ENCODE data around the gene HOMER2.

HOMER2 gene

DNA sequence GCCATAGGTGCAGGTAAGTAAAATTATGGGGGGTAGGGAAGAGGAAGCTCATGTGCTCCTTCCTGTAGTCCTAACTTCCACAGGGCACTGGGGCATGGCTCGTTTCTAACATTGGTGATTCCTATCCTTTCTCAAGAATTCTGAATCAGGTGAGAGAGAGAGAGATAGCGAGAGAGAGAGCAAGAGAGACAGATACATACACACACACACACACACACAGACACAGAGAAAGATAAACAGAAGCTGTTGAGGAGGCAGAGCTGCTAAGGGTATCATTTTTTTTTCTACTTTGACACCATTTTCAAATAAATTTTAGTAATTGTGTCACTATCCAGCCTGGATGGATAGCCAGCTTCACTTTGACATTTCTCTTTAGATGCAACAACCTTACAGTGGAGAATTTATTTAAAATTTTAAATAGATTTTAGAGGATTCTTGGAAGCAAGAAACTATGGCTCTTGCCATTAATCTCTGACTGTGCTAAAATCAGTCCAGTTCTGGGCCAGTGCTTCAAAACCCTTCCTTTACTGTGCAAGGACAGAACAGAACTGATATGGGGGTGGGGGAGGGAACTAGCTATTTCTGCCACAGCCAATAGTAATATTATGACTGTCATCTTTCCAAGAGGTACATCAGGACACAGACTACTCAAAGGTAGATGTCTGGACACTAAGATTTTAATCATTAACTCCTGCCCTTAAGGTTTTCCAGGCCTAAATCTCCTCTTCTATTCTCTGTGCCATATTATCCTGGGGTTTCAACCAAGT is 18.9 kb upstream of the HOMER2 start:
- TF ChIP-seq GATA3 (IDR thresholded peaks at IDR 0.05; ENCODE audit: low read depth, low read length) (no peak), GATA2 (IDR thresholded peaks at IDR 0.05; ENCODE audit: low read depth, low read length) (no peak)

DNA sequence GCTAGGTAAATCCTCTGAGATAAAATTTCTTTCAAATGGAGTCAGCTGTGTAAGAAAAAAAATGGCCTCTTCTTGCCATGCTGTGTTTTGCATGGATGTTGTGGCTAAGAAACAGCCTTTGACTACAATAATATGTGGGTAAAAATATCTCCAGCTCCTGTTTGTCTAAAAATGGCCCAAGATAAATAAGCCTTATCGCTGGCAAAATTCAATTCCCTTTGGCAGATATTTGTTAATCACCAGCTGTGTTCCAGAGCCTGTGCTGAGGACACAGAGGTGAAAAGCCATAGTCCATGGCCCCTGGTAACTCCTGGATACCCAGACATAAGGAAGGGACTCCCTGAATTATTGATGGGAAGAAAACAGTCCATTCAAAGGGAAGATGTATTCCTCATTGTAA is 18.2 kb upstream of the HOMER2 start:
- TF ChIP-seq GATA2 (IDR thresholded peaks at IDR 0.05; ENCODE audit: low read depth, low read length), result peak; percentile 55; the same call in 1 of the 2 replicates
- TF ChIP-seq GATA3 (IDR thresholded peaks at IDR 0.05; ENCODE audit: low read depth, low read length), result no peak

DNA sequence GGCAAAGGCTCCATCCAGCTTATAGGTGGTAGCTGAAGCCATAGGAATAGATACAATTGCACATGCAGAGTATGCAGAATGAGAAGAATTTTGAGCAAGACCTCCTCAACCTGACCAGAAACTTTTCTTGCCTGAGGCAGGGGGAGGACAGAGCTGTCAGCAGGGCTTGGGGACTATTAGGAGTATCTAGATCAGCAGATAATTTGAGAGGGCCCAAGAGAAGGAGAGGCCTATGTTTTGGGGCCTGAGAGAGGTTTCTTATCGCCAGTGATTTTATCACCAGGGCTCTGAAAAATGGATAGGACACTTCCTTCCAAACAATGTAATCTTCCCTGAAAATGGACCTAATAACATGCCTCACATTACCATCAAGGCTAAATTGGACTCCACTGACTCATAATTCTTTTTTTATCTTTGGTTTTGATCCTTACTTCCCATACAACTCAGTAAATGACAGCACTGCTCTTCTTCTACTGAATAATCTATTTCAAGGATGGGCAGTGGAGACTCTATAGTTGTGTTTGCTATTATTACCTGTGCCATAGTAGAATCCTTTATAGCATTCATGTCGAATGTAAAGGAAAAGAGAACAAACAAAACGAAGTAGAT is 17.7 kb upstream of the HOMER2 start:
- peak; percentile 96 for TF ChIP-seq GATA2 (IDR thresholded peaks at IDR 0.05; ENCODE audit: low read depth, low read length)
- TF ChIP-seq GATA3 (IDR thresholded peaks at IDR 0.05; ENCODE audit: low read depth, low read length), result peak; percentile 89; the same call in 1 of the 2 replicates

DNA sequence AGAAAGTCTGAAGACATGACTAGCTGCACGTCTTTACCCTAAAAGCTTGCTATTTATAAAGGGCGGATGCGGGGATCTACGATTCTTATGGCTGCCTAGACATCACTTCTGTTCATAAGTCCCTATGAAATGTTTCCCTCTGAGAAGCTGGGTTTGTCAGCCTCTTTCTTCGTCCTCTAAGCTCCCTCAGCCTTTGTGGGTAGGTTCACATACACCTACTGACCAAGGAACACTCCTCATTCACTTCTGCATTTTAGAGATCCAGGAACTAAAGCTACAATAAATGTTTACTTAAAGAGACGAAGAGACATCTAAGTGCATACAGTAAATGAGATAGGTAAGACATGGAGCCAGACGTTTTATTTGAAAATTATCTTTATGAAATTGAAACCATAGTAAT is 16.8 kb upstream of the HOMER2 start:
- no peak for TF ChIP-seq GATA3 (IDR thresholded peaks at IDR 0.05; ENCODE audit: low read depth, low read length)
- TF ChIP-seq GATA2 (IDR thresholded peaks at IDR 0.05; ENCODE audit: low read depth, low read length), result no peak

DNA sequence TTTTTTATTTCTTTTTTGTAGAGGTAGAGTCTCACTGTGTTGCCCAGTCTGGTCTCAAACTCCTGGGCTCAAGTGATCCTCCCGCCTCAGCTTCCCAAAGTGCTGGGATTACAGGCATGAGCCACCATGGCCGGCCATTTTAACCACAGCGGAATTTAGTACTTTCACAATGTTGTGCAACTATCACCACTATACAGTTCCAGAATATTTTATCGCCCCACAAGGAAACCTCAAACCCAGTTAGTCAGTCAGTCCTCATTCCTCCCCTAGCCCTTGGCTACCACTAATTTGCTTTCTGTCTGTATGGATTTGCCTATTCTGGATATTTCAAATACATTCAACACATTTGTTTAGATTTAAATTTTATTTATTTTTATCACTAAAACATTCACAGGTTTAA is 15.5 kb upstream of the HOMER2 start:
- TF ChIP-seq GATA3 (IDR thresholded peaks at IDR 0.05; ENCODE audit: low read depth, low read length), result no peak
- TF ChIP-seq GATA2 (IDR thresholded peaks at IDR 0.05; ENCODE audit: low read depth, low read length), result no peak

DNA sequence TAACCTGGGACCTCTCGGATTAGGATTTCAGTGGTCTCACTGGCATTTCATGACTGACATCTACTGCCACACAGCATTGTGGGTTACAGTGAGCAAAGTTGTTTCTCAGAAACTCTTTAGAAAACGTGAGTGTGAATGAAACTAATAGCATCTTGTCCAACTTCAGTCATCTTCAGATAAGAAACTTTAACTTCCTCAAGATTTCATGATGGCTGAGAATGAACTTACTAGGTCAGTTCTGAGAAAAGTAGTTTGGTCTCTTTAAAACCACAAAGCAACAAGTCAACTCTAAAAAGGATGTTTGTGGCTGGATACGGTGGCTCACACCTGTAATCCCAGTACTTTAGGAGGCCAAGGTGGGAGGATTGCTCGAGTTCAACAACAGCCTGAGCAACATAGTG is 14.2 kb upstream of the HOMER2 start:
- TF ChIP-seq GATA2 (IDR thresholded peaks at IDR 0.05; ENCODE audit: low read depth, low read length) (no peak), GATA3 (IDR thresholded peaks at IDR 0.05; ENCODE audit: low read depth, low read length) (no peak)

DNA sequence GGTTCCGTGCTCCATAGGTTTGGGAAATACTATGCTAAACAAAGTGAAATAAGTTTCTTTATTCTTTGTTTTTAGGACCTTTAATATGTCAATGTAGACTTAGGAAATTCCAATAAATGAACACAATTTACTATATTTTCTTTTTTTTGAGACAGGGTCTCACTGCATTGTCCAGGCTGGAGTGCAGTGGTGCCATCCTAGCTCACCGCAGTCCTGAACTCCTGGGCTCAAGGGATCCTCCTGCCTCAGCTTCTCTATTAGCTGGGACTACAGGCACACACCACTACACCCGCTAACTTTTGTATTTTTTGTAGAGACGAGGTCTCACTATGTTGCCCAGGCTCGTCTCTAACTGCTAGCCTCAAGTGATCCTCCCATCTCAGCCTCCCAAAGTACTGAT is 12.4 kb upstream of the HOMER2 start:
- TF ChIP-seq GATA2 (IDR thresholded peaks at IDR 0.05; ENCODE audit: low read depth, low read length) (no peak), GATA3 (IDR thresholded peaks at IDR 0.05; ENCODE audit: low read depth, low read length) (no peak)

DNA sequence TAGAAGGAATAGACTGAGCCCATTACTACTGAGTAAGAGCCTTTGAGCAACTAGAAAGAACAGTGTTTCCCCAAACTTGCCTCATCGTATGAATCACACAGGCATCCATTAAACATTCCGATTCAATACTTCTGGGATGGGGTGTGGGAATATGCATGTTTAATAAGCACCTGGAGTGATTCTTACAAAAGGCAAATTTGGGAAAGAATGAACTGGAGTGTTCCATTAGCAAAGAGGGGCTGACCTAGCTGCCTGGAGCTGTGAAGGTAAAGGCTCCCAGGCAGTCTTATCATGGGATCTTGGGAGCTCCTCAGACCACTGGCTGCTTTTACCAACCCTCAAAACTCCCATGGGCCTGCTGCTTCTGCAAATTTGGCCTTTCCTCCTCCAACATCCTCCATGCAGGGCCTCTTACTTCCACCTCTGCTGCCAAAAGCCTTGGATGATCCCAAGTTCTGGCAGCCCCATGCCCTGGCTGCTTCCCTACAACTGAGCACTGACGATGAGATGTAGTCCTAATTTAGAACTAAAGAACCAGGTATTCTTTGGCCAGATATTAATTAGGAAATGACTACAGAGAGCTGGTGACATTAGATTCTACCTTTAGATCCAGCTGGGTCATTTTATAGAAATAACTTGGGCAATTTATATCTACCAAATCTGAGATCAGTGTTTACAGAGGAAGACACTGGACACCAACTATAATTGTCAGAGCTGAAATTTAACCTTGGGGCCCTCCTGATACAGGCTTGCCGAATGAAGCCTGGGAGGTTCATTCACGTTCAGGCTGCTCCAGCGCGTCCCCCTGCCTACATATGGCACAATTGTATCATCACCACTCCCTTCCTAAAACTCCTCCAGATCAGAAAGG is 11.2 kb upstream of the HOMER2 start:
- no peak for TF ChIP-seq GATA3 (IDR thresholded peaks at IDR 0.05; ENCODE audit: low read depth, low read length)

DNA sequence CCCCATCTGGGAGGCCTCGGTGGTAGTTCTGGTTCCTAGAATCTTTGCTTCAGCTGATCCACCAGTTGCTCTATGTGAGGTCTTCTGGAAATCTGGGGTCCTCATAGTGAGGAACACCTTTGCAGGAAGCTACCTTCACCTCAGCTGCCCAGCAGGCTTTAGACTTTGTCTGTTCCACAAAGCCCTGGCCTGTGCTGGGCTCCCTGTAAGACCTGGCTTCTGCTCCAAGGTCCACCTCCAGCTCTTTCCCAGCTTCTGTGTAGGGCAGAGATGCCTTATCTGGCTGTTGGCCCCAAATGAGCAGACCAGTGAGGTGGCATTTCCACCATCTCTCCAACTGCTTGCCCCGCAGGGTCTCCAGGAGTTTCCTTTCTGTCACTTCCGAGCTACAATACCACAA is 8.2 kb upstream of the HOMER2 start:
- TF ChIP-seq GATA3 (IDR thresholded peaks at IDR 0.05; ENCODE audit: low read depth, low read length) (no peak), GATA2 (IDR thresholded peaks at IDR 0.05; ENCODE audit: low read depth, low read length) (no peak)

DNA sequence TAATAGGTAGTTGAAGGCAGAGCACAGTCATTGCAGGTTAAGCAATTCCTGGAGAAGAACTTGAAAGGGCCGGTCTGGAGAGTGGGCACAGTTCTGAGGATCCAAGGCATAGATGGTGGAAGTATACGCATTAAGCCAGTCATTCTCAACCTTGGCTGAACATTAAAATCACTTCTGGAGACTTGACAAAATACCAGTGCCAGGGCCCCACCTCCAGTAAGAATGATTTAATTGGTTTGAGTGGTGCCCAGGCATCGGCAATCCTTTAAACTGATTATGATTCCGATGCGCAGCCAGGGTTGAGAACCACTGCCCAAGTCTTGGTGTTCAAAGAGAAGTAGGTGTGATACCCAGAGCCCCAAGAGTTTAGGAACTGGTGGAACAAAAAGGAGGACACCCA is 6.9 kb upstream of the HOMER2 start:
- TF ChIP-seq GATA2 (IDR thresholded peaks at IDR 0.05; ENCODE audit: low read depth, low read length) (no peak), GATA3 (IDR thresholded peaks at IDR 0.05; ENCODE audit: low read depth, low read length) (no peak)

DNA sequence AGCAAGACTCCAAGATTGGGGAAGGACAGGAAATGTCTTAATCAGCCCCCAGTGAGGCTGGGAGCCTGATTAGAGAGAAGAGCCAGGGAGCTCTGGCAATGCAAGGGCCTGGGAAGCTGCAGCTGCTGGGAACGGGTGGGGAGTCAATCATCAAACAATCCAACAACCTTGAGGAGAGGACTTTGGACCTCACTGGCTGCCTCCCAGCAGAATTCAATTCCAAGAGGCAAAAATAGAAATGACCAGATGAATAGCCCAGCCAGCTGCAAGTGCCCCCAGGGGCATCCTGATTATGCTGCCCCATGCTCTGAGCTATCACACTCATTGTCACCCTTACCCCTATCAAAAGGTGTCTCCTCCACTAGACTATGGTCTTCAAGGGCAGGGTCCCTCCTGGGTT is 6.1 kb upstream of the HOMER2 start:
- no peak for TF ChIP-seq GATA3 (IDR thresholded peaks at IDR 0.05; ENCODE audit: low read depth, low read length)
- TF ChIP-seq GATA2 (IDR thresholded peaks at IDR 0.05; ENCODE audit: low read depth, low read length), result no peak

DNA sequence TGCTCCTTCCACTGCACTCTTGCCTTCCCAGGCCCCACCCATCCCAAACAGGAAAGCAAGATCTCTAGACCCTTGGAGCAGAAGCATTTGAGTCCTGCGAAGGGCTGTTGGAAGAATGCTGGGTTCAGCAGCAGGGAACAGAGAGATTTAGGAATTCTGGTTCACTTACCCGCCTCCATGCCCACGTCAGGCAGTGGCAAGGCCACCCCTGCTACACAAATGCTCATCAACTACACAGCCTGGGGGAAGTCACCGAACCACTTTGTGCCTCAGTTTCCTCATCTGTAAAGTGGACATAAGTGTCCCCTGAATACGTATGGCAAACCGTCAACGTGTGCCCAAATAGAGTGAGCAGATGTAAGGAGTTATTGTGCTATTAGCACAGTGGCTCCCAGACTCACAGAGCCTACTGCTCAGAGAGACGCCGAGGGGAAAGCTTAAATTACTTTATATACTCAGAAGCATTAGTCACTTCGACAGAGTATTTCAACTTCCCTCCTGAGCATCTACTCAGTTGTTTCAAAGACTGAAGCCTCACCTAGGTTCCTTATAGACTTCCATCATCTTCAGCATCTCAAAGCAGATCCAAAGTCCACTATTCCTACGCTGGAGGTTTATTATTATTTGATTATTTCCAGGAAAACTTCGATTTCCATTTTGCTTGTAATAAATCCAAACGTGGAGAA is 905 bp downstream of the HOMER2 start:
- no peak for TF ChIP-seq GATA3 (IDR thresholded peaks at IDR 0.05; ENCODE audit: low read depth, low read length)
- no peak for TF ChIP-seq GATA2 (IDR thresholded peaks at IDR 0.05; ENCODE audit: low read depth, low read length)

DNA sequence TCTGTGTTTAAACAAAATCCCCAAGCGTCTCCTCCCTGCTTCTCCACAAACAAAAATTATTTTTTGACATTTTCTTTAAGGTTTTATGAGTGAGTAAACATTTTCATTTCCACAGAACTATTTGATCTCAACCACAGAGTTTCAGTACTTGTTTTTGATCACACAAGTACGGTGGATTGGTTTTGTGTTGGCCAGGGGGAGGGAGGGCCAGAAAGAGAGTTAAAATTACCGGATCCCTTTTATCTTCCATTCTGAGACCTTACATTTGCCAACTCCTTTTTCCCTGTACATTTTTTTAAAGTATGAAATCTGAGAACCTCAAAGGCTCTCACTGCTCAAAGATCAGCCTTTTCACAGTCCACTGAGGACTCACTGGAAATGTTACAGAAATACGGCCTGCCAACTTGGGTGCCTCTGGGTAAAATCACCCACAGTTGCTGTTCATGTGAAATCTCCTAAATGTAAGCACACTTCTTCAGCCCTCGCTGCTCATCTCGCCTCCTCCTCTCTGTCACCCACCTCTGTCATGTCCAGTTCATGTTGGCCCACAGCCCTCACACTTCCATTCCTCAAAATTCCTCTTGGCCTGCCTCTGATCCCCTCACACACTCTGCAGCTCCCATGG is 1.7 kb downstream of the HOMER2 start:
- no peak for TF ChIP-seq GATA3 (IDR thresholded peaks at IDR 0.05; ENCODE audit: low read depth, low read length)
- TF ChIP-seq GATA2 (IDR thresholded peaks at IDR 0.05; ENCODE audit: low read depth, low read length), result no peak

DNA sequence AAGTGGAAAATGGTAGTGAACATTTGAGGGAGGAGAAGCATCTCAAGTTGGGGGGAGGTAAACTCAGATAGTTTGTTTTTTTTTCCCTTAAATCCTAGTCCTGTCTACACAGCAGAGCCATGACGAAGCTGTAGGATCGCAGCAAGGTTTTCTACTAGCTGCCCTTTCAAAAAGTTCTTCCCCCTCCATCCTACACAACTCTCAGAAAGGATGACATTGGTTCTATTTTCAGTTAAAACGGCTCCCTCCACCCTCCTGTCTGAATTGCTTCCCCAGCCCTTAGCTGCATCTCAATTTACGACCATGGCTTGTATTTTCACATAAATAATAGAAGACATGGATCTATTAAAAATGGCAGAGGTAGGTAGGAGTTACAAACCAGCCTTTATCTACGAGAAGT is 2.2 kb downstream of the HOMER2 start:
- TF ChIP-seq GATA3 (IDR thresholded peaks at IDR 0.05; ENCODE audit: low read depth, low read length), result no peak
- no peak for TF ChIP-seq GATA2 (IDR thresholded peaks at IDR 0.05; ENCODE audit: low read depth, low read length)
